Head of caudate nucleus (tissue), 42 donors: ENCODE data around the gene HOXA10.

Source experiments
- DNase-seq, 42 donors: peaks; one replicate each; pipeline versions ENCODE4 v3.0.0 to v3.0.0-alpha.2; 2020 to 2021; ENCODE audit warnings: mixed read lengths in 7 of 42
- intact Hi-C: fragments of 100-400 bp; cut with DNase I; formaldehyde crosslinking; loops from one replicate; pipeline ENCODE4 v1.15.0; 2022

Gene HOXA10

GRCh38 chr7:27145165-27145913, 28.8 kb downstream of the HOXA10 start:
- DNase-seq = peak in 2 of 42 donors; percentile 14 to 19
- intact Hi-C loops = no loop called here

GRCh38 chr7:27144781-27145164, 29.3 kb downstream of the HOXA10 start:
- intact Hi-C loops = no loop called here
- DNase-seq = no peak

- intact Hi-C loops = no loop called here
- peak in 1 of 42 donors; percentile 9 for DNase-seq
These were observed 30.0 kb downstream of the HOXA10 start for GRCh38 chr7:27143950-27144780.

- peak in 1 of 42 donors; percentile 17 for DNase-seq
- intact Hi-C loops = no loop called here
These were observed 30.8 kb downstream of the HOXA10 start, which contains the start of gene HOXA5 for GRCh38 chr7:27143023-27143949. HOXA5 (minus strand) TSS chr7:27143681; CDS start chr7:27143607, 74 bp downstream.

GRCh38 chr7:27142580-27143022, 31.5 kb downstream of the HOXA10 start:
- intact Hi-C loops = no loop called here
- no peak for DNase-seq

GRCh38 chr7:27141923-27142579, 32.1 kb downstream of the HOXA10 start:
- intact Hi-C loops = no loop called here
- DNase-seq = peak in 1 of 42 donors; percentile 16

- intact Hi-C loops = no loop called here
- DNase-seq = peak in 1 of 42 donors; percentile 4
These were observed 32.8 kb downstream of the HOXA10 start for GRCh38 chr7:27141137-27141922.

GRCh38 chr7:27140126-27140857, 33.8 kb downstream of the HOXA10 start:
- DNase-seq = peak in 1 of 42 donors; percentile 3
- intact Hi-C loops = no loop called here

- intact Hi-C loops = no loop called here
- DNase-seq = peak in 1 of 42 donors; percentile 14
These were observed 34.6 kb downstream of the HOXA10 start for GRCh38 chr7:27139334-27140125.

- intact Hi-C loops = no loop called here
- no peak for DNase-seq
These were observed 35.2 kb downstream of the HOXA10 start for GRCh38 chr7:27138985-27139333.

- no peak for DNase-seq
- intact Hi-C loops = no loop called here
These were observed 35.6 kb downstream of the HOXA10 start for GRCh38 chr7:27138472-27138871.

GRCh38 chr7:27137640-27138315, 36.3 kb downstream of the HOXA10 start:
- intact Hi-C loops = no loop called here
- peak in 1 of 42 donors; percentile 6 for DNase-seq

GRCh38 chr7:27134392-27134791, 39.7 kb downstream of the HOXA10 start:
- intact Hi-C loops = no loop called here
- DNase-seq = no peak

GRCh38 chr7:27133409-27134231, 40.5 kb downstream of the HOXA10 start:
- peak in 1 of 42 donors; percentile 10 for DNase-seq
- intact Hi-C loops = no loop called here

GRCh38 chr7:27132978-27133377, 41.1 kb downstream of the HOXA10 start:
- DNase-seq = no peak
- intact Hi-C loops = no loop called here
